Endothelial cell of umbilical vein (primary cell): ENCODE data around the gene PIK3C2G. TPM values are rescaled to one million over a fixed set of nuclear protein-coding genes. Genes with fewer than 3 reads are reported as not detected.

ENCODE experiments used
- BruUV-seq: library from RNA; stranded (reverse); fragments of 400-500 nt; replicated peaks from 2 replicates; lab custom pipeline; 2021; lab: Mats Ljungman, UMichigan
- CTCF ChIA-PET: fragments of 300-600, 350-600 bp; sonication (Branson Sonifier 250); formaldehyde crosslinking; loops from one replicate; lab custom pipeline; 2021; ENCODE audit warnings: antibody characterized with exemption, inconsistent platforms; lab: Charles Lee
- POLR2A ChIA-PET: fragments of 300-600, 350-600 bp; sonication (Branson Sonifier 250); formaldehyde crosslinking; loops from one replicate; lab custom pipeline; 2021; ENCODE audit warnings: antibody characterized with exemption, inconsistent platforms; lab: Charles Lee
- DNase-seq: peaks from one replicate; pipeline ENCODE4 v3.0.0-alpha.2; 2011; ENCODE audit warnings: low read depth, low spot score
- FAIRE-seq: peaks from 2 replicates; lab custom pipeline; 2011; peaks lifted over from hg19 to GRCh38; lab: Jason Lieb, UNC
- H2AFZ ChIP-seq: 2 replicates; pipeline ENCODE4 v1.6.0; 2012; ENCODE audit warnings: low read depth, low read length, control low read depth, inconsistent platforms
- H3K27ac ChIP-seq: 2 replicates; pipeline ENCODE4 v1.5.1; 2011; ENCODE audit warnings: low read depth, mild to moderate bottlenecking, control low read depth, low read length, moderate library complexity; ENCODE audit not compliant: insufficient read depth
- H3K27me3 ChIP-seq, 2 experiments: 2 replicates each; pipeline versions ENCODE4 v1.6.0 to v1.6.1; 2011; ENCODE audit warnings: low read length in 2 of 2, mixed read lengths in 1 of 2; ENCODE audit not compliant: control insufficient read depth in 2 of 2, insufficient read depth in 2 of 2
- H3K36me3 ChIP-seq, 2 experiments: 2 replicates in 1 of 2; 3 replicates in 1 of 2; pipeline ENCODE4 v1.5.1; 2011; ENCODE audit warnings: low read length in 2 of 2, mild to moderate bottlenecking in 1 of 2, moderate library complexity in 1 of 2; ENCODE audit not compliant: control insufficient read depth in 2 of 2, insufficient read depth in 2 of 2; ENCODE audit errors: extremely low read depth in 1 of 2
- H3K4me1 ChIP-seq: 3 replicates; pipeline ENCODE4 v1.5.1; 2011; ENCODE audit warnings: mild to moderate bottlenecking, low read length; ENCODE audit not compliant: control insufficient read depth, insufficient read depth; ENCODE audit errors: extremely low read depth
- H3K4me2 ChIP-seq: 2 replicates; pipeline ENCODE4 v1.6.1; 2011; ENCODE audit warnings: low read length, control low read depth, mixed read lengths; ENCODE audit not compliant: insufficient read depth
- H3K4me3 ChIP-seq, 3 experiments: fragments of 200-600 bp in 1 of 3; sonication (generic), shearing (Covaris generic) in 1 of 3; replicated peaks in 1 of 3; 2 replicates each; pipeline ENCODE4 v1.5.1; 2011 to 2016; ENCODE audit warnings: control low read depth in 3 of 3, low read length in 3 of 3, mild to moderate bottlenecking in 2 of 3, inconsistent platforms in 1 of 3, low read depth in 1 of 3, moderate library complexity in 1 of 3; ENCODE audit not compliant: insufficient read depth in 1 of 3
- H3K79me2 ChIP-seq: 2 replicates; pipeline ENCODE4 v1.6.0; 2012; ENCODE audit warnings: low read length, inconsistent platforms; ENCODE audit not compliant: control insufficient read depth, insufficient read depth
- H3K9ac ChIP-seq: replicated peaks from 2 replicates; pipeline ENCODE3; 2011; ENCODE audit warnings: low read length, control low read depth; ENCODE audit not compliant: insufficient read depth; ENCODE audit errors: extremely low read depth
- H3K9me1 ChIP-seq: replicated peaks from 3 replicates; pipeline ENCODE4 v1.6.0; 2011; ENCODE audit warnings: mild to moderate bottlenecking, low read length; ENCODE audit not compliant: control insufficient read depth, insufficient read depth; ENCODE audit errors: extremely low read depth
- H3K9me3 ChIP-seq: replicated peaks from 2 replicates; pipeline ENCODE4 v1.5.1; 2012; ENCODE audit warnings: low read length, inconsistent platforms; ENCODE audit not compliant: control insufficient read depth, insufficient read depth
- H4K20me1 ChIP-seq: replicated peaks from 2 replicates; pipeline ENCODE3; 2011; ENCODE audit warnings: mild to moderate bottlenecking, low read length; ENCODE audit not compliant: control insufficient read depth, insufficient read depth; ENCODE audit errors: extremely low read depth
- EZH2 ChIP-seq: IDR thresholded peaks from 2 replicates; pipeline ENCODE4 v1.6.1; 2012; ENCODE audit warnings: borderline replicate concordance, low read depth, mild to moderate bottlenecking, moderate library complexity, low read length, inconsistent platforms; ENCODE audit not compliant: severe bottlenecking
- GATA2 ChIP-seq: IDR thresholded peaks from 2 replicates; pipeline ENCODE4 v1.7.0; 2011; ENCODE audit warnings: low read depth, mild to moderate bottlenecking, moderate library complexity, mixed read lengths, low read length; ENCODE audit not compliant: insufficient read length, insufficient read depth
- MYC ChIP-seq: IDR thresholded peaks from one replicate; pipeline ENCODE4 v1.6.1; 2011; ENCODE audit warnings: mild to moderate bottlenecking, low read depth, low read length
- POLR2A ChIP-seq: IDR thresholded peaks from 2 replicates; pipeline ENCODE4 v1.6.1; 2012; ENCODE audit warnings: low read depth, mild to moderate bottlenecking, control low read depth, low read length
- POLR2AphosphoS5 ChIP-seq: IDR thresholded peaks from 2 replicates; pipeline ENCODE4 v1.6.1; 2012; ENCODE audit warnings: low read depth, mild to moderate bottlenecking, control low read depth, low read length, moderate library complexity; ENCODE audit not compliant: insufficient read depth
- dilution Hi-C: fragments of 300-500 bp; cut with MboI; formaldehyde crosslinking; loops from one replicate; pipeline ENCODE4 v1.15.0; 2019; ENCODE audit warnings: low sequenced_read_pairs; ENCODE audit not compliant: extremely low pct_ligation_motif_present
- intact Hi-C: fragments of 100-400 bp; cut with micrococcal nuclease; formaldehyde crosslinking; loops from one replicate; pipeline ENCODE4 v1.10.0; 2022
- polyA plus RNA-seq, 4 experiments: library from polyadenylated mRNA; depleted of rRNA in 3 of 4; stranded (reverse) in 3 of 4; unstranded in 1 of 4; fragments of >200 nt; gene quantifications; 2 replicates each; pipeline versions ENCODE4 v1.2.1 to v1.2.3, GENCODE V29; 2011 to 2012; ENCODE audit warnings: missing spikeins in 1 of 4
- total RNA-seq: library from RNA; stranded (reverse); gene quantifications from 2 replicates; pipeline ENCODE4 v1.2.3, GENCODE V29; 2021
- TF ChIP-seq, protein P1 (sequence below), 2 donors: IDR thresholded peaks; 1 replicate in 1 of 2; 2 replicates in 1 of 2; pipeline ENCODE4 v1.5.1; 2011; ENCODE audit warnings: low read length in 2 of 2, mild to moderate bottlenecking in 2 of 2, moderate library complexity in 2 of 2, control low read depth in 1 of 2, inconsistent platforms in 1 of 2, low read depth in 1 of 2; ENCODE audit not compliant: insufficient read depth in 1 of 2; ENCODE audit errors: extremely low read depth in 1 of 2
- TF ChIP-seq, protein P2 (sequence below): IDR thresholded peaks from 2 replicates; pipeline ENCODE4 v1.6.1; 2011; ENCODE audit not compliant: insufficient read depth, insufficient read length

Gene PIK3C2G
- total and polyA plus RNA-seq, 2 donors (not counting 3 experiments of a cell fraction or from before 2014, with no cell fraction given) = not detected

GRCh38 chr12:18446061-18446644 lies 184.8 kb downstream of the PIK3C2G start:
- Histone ChIP-seq H4K20me1 (no peaks in the 10 kb centered on the region), H3K9ac (no peak overlapping the region), H2AFZ (no peak overlapping the region), H3K27me3 (no peaks in the 10 kb centered on the region), H3K79me2 (no peaks in the 10 kb centered on the region), H3K9me3 (no peaks in the 10 kb centered on the region), H3K27ac (no peak overlapping the region), H3K4me2 (no peak overlapping the region), H3K36me3 (no peaks in the 10 kb centered on the region), H3K4me3 (no peak overlapping the region), H3K9me1 (no peaks in the 10 kb centered on the region), H3K4me1 (no peaks in the 10 kb centered on the region)
- TF ChIP-seq, protein P1, sequence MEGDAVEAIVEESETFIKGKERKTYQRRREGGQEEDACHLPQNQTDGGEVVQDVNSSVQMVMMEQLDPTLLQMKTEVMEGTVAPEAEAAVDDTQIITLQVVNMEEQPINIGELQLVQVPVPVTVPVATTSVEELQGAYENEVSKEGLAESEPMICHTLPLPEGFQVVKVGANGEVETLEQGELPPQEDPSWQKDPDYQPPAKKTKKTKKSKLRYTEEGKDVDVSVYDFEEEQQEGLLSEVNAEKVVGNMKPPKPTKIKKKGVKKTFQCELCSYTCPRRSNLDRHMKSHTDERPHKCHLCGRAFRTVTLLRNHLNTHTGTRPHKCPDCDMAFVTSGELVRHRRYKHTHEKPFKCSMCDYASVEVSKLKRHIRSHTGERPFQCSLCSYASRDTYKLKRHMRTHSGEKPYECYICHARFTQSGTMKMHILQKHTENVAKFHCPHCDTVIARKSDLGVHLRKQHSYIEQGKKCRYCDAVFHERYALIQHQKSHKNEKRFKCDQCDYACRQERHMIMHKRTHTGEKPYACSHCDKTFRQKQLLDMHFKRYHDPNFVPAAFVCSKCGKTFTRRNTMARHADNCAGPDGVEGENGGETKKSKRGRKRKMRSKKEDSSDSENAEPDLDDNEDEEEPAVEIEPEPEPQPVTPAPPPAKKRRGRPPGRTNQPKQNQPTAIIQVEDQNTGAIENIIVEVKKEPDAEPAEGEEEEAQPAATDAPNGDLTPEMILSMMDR (IDR thresholded peaks at IDR 0.05; ENCODE audit: extremely low read depth in 1 of 2, insufficient read depth in 1 of 2, low read depth in 1 of 2, low read length in 2 of 2) = no peak
- CTCF ChIA-PET = no interaction called here
- intact Hi-C loops (no loop called here), dilution Hi-C loops (no loop called here)
- FAIRE-seq (no peak), DNase-seq (no peak)
- POLR2A ChIA-PET = no interaction called here
- no TSS peak for BruUV-seq

- no peaks in the 10 kb centered on the region for H3K36me3 ChIP-seq
- no peaks in the 10 kb centered on the region for H3K27me3 ChIP-seq
- POLR2A ChIA-PET = no interaction called here
- DNase-seq = no peak
- H3K4me3 ChIP-seq = no peak overlapping the region
- no peak overlapping the region for H3K9ac ChIP-seq
- no peak overlapping the region for H2AFZ ChIP-seq
- H3K79me2 ChIP-seq = no peaks in the 10 kb centered on the region
- intact Hi-C loops (no loop called here), dilution Hi-C loops (no loop called here)
- no TSS peak for BruUV-seq
- H3K27ac ChIP-seq = no peak overlapping the region
- H4K20me1 ChIP-seq = no peaks in the 10 kb centered on the region
- CTCF ChIA-PET = no interaction called here
- TF ChIP-seq POLR2AphosphoS5 (no peak), EZH2 (no peak), MYC (no peak), GATA2 (no peak), POLR2A (no peak)
- TF ChIP-seq, protein P2, sequence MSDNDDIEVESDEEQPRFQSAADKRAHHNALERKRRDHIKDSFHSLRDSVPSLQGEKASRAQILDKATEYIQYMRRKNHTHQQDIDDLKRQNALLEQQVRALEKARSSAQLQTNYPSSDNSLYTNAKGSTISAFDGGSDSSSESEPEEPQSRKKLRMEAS = no peak
- TF ChIP-seq, protein P1 (IDR thresholded peaks at IDR 0.05; ENCODE audit: extremely low read depth in 1 of 2, insufficient read depth in 1 of 2, low read depth in 1 of 2, low read length in 2 of 2) = no peak
- H3K9me3 ChIP-seq = no peaks in the 10 kb centered on the region
- H3K4me1 ChIP-seq = no peaks in the 10 kb centered on the region
- H3K9me1 ChIP-seq = no peaks in the 10 kb centered on the region
- H3K4me2 ChIP-seq = no peak overlapping the region
- FAIRE-seq = no peak
Observed at GRCh38 chr12:18454330-18454729, 193.0 kb downstream of the PIK3C2G start.
